HepG2 (cell line): Measurements from ENCODE around the gene UGP2. TPM values are rescaled to one million over a fixed set of nuclear protein-coding genes. Genes with fewer than 3 reads are reported as not detected.

Experiments used
- CBFB ChIP-seq: sonication (generic); formaldehyde crosslinking; IDR thresholded peaks from 2 replicates; pipeline ENCODE4 v1.4.0; 2020; ENCODE audit warnings: missing genetic modification reagents
- CC2D1A ChIP-seq: sonication (generic); formaldehyde crosslinking; IDR thresholded peaks from 2 replicates; pipeline ENCODE4 v1.8.1; 2023; ENCODE audit warnings: mild to moderate bottlenecking, missing genetic modification reagents
- CREB1 ChIP-seq, 2 experiments: fragments of 450-650 bp in 1 of 2; IDR thresholded peaks; 2 replicates each; pipeline ENCODE4 v1.6.1; 2016 to 2017; ENCODE audit warnings: control low read depth in 1 of 2, mild to moderate bottlenecking in 1 of 2, missing compliant biosample characterization in 1 of 2, missing genetic modification characterization in 1 of 2
- FLYWCH1 ChIP-seq: sonication (generic); formaldehyde crosslinking; IDR thresholded peaks from 2 replicates; pipeline ENCODE4 v1.8.1; 2023; ENCODE audit warnings: mild to moderate bottlenecking, missing genetic modification reagents
- KAT8 ChIP-seq: IDR thresholded peaks from 2 replicates; pipeline ENCODE4 v1.6.1; 2016; ENCODE audit warnings: missing genetic modification reagents, missing compliant biosample characterization
- KLF6 ChIP-seq: IDR thresholded peaks from 2 replicates; pipeline ENCODE4 v1.8.0; 2016; ENCODE audit warnings: missing biosample characterization, missing genetic modification reagents
- KLF9 ChIP-seq: IDR thresholded peaks from 2 replicates; pipeline ENCODE4 v1.6.1; 2016; ENCODE audit warnings: low read depth
- RCOR2 ChIP-seq: IDR thresholded peaks from 2 replicates; pipeline ENCODE4 v1.6.1; 2016; ENCODE audit warnings: missing biosample characterization, missing genetic modification reagents
- SAFB2 ChIP-seq: sonication (generic); formaldehyde crosslinking; IDR thresholded peaks from 2 replicates; pipeline ENCODE4 v1.5.1; 2020; ENCODE audit warnings: missing genetic modification reagents, low read depth, mild to moderate bottlenecking, borderline replicate concordance
- SKI ChIP-seq: fragments of 450-650 bp; IDR thresholded peaks from one replicate; pipeline ENCODE4 v1.6.1; 2018; ENCODE audit warnings: mild to moderate bottlenecking; ENCODE audit not compliant: partially characterized antibody
- SPEN ChIP-seq: sonication (generic); formaldehyde crosslinking; IDR thresholded peaks from 2 replicates; pipeline ENCODE4 v1.5.1; 2020; ENCODE audit warnings: low read depth, mild to moderate bottlenecking, missing genetic modification reagents
- ZNF121 ChIP-seq: sonication (generic); formaldehyde crosslinking; IDR thresholded peaks from 2 replicates; pipeline ENCODE4 v1.5.0; 2020; ENCODE audit warnings: mild to moderate bottlenecking, missing genetic modification reagents
- ZNF678 ChIP-seq: sonication (generic); formaldehyde crosslinking; IDR thresholded peaks from 2 replicates; pipeline ENCODE4 v1.4.0; 2020; ENCODE audit warnings: mild to moderate bottlenecking, missing genetic modification reagents
- ZNF761 ChIP-seq: sonication (generic); formaldehyde crosslinking; conservative IDR thresholded peaks from 2 replicates; pipeline ENCODE4 v1.4.0; 2020; ENCODE audit warnings: mild to moderate bottlenecking, missing genetic modification reagents
- ZNF775 ChIP-seq: sonication (generic); formaldehyde crosslinking; IDR thresholded peaks from 2 replicates; pipeline ENCODE4 v1.4.0; 2020; ENCODE audit warnings: missing genetic modification reagents, mild to moderate bottlenecking, moderate library complexity, borderline replicate concordance
- polyA plus RNA-seq, 8 experiments: library from polyadenylated mRNA; depleted of rRNA in 3 of 8; stranded (reverse) in 7 of 8; unstranded in 1 of 8; fragments of >200 nt; fragmentation: Illumina TruSeq in 4 of 8; extraction: Trizol in 4 of 8; gene quantifications; 2 replicates each; pipeline versions ENCODE4 v1.2.1 to v1.2.3, GENCODE V29; 2011 to 2016; ENCODE audit warnings: low read depth in 4 of 8, missing spikeins in 1 of 8, mixed read lengths in 1 of 8; ENCODE audit not compliant: insufficient read depth in 1 of 8
- total RNA-seq, 5 experiments: library from RNA; depleted of rRNA; stranded (reverse); fragments of >200 nt; fragmentation: Illumina TruSeq; extraction: Trizol; gene quantifications; 2 replicates each; pipeline ENCODE4 v1.2.3, GENCODE V29; 2016; ENCODE audit warnings: low read depth in 1 of 5
- TF ChIP-seq, protein P1 (sequence below): sonication (generic); formaldehyde crosslinking; IDR thresholded peaks from 2 replicates; pipeline ENCODE4 v1.8.0; 2022; ENCODE audit warnings: mild to moderate bottlenecking, missing genetic modification reagents, borderline replicate concordance
- TF ChIP-seq, protein P2 (sequence below): IDR thresholded peaks from 2 replicates; pipeline ENCODE4 v1.6.1; 2016; ENCODE audit warnings: low read depth, missing genetic modification reagents, missing compliant biosample characterization
- TF ChIP-seq, protein P3 (sequence below): sonication (generic); formaldehyde crosslinking; IDR thresholded peaks from 2 replicates; pipeline ENCODE4 v1.5.0; 2020; ENCODE audit warnings: missing genetic modification reagents
- TF ChIP-seq, protein P4 (sequence below): sonication (generic); formaldehyde crosslinking; IDR thresholded peaks from 2 replicates; pipeline ENCODE4 v1.4.0; 2020; ENCODE audit warnings: mild to moderate bottlenecking, missing genetic modification reagents

UGP2 gene
- total and polyA plus RNA-seq, 2 of the 13 experiments (the other 11 are each of a cell fraction or from before 2014, with no cell fraction given) = 96.0 to 134 TPM

DNA sequence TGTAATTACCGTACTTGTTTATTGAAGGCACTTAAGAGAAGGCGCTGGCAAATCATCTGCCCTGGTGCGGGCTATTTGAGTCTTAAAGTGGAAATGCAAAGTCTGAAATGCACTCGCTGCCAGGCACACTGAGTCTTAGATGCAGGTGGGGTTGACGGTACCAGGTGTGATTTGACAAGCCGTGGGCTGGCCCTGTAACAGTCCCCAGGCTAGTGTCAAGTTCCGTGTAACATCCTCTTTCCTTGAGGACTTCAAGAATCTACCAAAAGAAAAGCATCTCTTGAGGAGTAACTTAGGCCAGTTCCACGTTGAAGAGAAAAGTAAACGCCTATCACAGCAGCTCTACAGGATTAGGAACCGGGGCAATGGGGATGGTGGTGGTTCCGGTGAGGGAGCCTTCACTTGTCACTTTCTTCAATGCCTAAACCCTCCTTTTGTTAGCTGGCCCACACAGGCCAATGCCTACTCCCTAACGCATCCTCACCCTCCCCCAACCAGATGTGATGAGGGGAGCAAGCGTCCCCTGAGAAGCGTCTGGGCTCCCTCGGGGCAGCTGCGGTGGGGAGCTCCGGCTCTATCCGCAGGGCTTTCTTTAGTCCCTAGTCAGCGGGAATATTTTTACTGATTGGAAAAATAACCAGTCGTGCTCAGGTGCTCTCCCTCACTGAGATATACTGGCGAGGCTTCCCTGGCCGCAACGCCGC lies 1.5 kb upstream of the UGP2 start (continued):
- TF ChIP-seq ZNF775 (CRISPR knock-in tag) (no peak), SPEN (CRISPR knock-in tag) (no peak), KLF9 (CRISPR knock-in tag) (no peak), RCOR2 (CRISPR knock-in tag) (no peak), ZNF121 (CRISPR knock-in tag) (no peak; the same call in 1 of the 2 replicates), CREB1 (IDR thresholded peaks at IDR 0.05) (no peak), CREB1 (CRISPR knock-in tag; IDR thresholded peaks at IDR 0.05) (no peak), ZNF761 (CRISPR knock-in tag) (no peak), FLYWCH1 (no peak), ZNF678 (peak; percentile 47; the same call in 1 of the 2 replicates), CC2D1A (no peak), SKI (no peak), KAT8 (CRISPR knock-in tag) (no peak), SAFB2 (CRISPR knock-in tag) (peak; percentile 65; the same call in 1 of the 2 replicates), CBFB (CRISPR knock-in tag) (no peak), KLF6 (CRISPR knock-in tag) (no peak; the same call in 1 of the 2 replicates)
- TF ChIP-seq, protein P1, sequence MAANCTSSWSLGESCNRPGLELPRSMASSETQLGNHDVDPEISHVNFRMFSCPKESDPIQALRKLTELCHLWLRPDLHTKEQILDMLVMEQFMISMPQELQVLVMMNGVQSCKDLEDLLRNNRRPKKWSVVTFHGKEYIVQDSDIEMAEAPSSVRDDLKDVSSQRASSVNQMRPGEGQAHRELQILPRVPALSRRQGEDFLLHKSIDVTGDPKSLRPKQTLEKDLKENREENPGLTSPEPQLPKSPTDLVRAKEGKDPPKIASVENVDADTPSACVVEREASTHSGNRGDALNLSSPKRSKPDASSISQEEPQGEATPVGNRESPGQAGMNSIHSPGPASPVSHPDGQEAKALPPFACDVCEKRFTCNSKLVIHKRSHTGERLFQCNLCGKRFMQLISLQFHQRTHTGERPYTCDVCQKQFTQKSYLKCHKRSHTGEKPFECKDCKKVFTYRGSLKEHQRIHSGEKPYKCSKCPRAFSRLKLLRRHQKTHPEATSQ (CRISPR knock-in tag) = peak; percentile 68; the same call in 1 of the 2 replicates
- TF ChIP-seq, protein P2, sequence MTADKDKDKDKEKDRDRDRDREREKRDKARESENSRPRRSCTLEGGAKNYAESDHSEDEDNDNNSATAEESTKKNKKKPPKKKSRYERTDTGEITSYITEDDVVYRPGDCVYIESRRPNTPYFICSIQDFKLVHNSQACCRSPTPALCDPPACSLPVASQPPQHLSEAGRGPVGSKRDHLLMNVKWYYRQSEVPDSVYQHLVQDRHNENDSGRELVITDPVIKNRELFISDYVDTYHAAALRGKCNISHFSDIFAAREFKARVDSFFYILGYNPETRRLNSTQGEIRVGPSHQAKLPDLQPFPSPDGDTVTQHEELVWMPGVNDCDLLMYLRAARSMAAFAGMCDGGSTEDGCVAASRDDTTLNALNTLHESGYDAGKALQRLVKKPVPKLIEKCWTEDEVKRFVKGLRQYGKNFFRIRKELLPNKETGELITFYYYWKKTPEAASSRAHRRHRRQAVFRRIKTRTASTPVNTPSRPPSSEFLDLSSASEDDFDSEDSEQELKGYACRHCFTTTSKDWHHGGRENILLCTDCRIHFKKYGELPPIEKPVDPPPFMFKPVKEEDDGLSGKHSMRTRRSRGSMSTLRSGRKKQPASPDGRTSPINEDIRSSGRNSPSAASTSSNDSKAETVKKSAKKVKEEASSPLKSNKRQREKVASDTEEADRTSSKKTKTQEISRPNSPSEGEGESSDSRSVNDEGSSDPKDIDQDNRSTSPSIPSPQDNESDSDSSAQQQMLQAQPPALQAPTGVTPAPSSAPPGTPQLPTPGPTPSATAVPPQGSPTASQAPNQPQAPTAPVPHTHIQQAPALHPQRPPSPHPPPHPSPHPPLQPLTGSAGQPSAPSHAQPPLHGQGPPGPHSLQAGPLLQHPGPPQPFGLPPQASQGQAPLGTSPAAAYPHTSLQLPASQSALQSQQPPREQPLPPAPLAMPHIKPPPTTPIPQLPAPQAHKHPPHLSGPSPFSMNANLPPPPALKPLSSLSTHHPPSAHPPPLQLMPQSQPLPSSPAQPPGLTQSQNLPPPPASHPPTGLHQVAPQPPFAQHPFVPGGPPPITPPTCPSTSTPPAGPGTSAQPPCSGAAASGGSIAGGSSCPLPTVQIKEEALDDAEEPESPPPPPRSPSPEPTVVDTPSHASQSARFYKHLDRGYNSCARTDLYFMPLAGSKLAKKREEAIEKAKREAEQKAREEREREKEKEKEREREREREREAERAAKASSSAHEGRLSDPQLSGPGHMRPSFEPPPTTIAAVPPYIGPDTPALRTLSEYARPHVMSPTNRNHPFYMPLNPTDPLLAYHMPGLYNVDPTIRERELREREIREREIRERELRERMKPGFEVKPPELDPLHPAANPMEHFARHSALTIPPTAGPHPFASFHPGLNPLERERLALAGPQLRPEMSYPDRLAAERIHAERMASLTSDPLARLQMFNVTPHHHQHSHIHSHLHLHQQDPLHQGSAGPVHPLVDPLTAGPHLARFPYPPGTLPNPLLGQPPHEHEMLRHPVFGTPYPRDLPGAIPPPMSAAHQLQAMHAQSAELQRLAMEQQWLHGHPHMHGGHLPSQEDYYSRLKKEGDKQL (CRISPR knock-in tag) = no peak
- TF ChIP-seq, protein P3, sequence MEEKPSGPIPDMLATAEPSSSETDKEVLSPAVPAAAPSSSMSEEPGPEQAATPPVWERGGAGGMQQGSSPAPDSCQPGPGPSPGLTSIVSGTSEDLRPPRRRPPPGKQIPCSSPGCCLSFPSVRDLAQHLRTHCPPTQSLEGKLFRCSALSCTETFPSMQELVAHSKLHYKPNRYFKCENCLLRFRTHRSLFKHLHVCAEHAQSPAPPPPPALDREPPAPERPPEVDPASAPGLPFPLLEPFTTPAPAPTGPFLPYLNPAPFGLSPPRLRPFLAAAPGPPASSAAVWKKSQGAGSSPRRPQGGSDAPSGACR = 0 out of 2 replicates have a peak, but pooled peaks have one; percentile 50
- TF ChIP-seq, protein P4, sequence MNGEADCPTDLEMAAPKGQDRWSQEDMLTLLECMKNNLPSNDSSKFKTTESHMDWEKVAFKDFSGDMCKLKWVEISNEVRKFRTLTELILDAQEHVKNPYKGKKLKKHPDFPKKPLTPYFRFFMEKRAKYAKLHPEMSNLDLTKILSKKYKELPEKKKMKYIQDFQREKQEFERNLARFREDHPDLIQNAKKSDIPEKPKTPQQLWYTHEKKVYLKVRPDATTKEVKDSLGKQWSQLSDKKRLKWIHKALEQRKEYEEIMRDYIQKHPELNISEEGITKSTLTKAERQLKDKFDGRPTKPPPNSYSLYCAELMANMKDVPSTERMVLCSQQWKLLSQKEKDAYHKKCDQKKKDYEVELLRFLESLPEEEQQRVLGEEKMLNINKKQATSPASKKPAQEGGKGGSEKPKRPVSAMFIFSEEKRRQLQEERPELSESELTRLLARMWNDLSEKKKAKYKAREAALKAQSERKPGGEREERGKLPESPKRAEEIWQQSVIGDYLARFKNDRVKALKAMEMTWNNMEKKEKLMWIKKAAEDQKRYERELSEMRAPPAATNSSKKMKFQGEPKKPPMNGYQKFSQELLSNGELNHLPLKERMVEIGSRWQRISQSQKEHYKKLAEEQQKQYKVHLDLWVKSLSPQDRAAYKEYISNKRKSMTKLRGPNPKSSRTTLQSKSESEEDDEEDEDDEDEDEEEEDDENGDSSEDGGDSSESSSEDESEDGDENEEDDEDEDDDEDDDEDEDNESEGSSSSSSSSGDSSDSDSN = no peak
